Nephron progenitor cell (in vitro differentiated cells): ENCODE results near the gene C1orf185.

ENCODE experiments used
- DNase-seq: peaks from one replicate; pipeline ENCODE4 v3.0.0; 2021
- H3K27ac Mint-ChIP-seq: 2 replicates; pipeline ENCODE4 v1.8.0; 2021; ENCODE audit warnings: mild to moderate bottlenecking, moderate library complexity, mixed read lengths
- H3K27me3 Mint-ChIP-seq: 2 replicates; pipeline ENCODE4 v1.8.0; 2021; ENCODE audit warnings: mild to moderate bottlenecking, low read depth, mixed read lengths; ENCODE audit not compliant: poor library complexity
- H3K36me3 Mint-ChIP-seq: 2 replicates; pipeline ENCODE4 v1.8.0; 2021; ENCODE audit warnings: low read depth, mixed read lengths
- H3K4me1 Mint-ChIP-seq: 2 replicates; pipeline ENCODE4 v1.8.0; 2021; ENCODE audit warnings: mixed read lengths
- H3K4me3 Mint-ChIP-seq: 2 replicates; pipeline ENCODE4 v1.8.0; 2021; ENCODE audit warnings: mild to moderate bottlenecking, moderate library complexity, mixed read lengths
- H3K9me3 Mint-ChIP-seq: 2 replicates; pipeline ENCODE4 v1.8.0; 2021; ENCODE audit warnings: mild to moderate bottlenecking, moderate library complexity, mixed read lengths
- CTCF ChIP-seq: fragments of 200-600 bp; sonication (generic); IDR thresholded peaks from 2 replicates; pipeline ENCODE4 v1.5.0; 2021; ENCODE audit warnings: antibody characterized with exemption

Gene C1orf185

GRCh38 chr1:51088474-51088873 lies 13.6 kb upstream of the C1orf185 start:
- Mint-ChIP-seq H3K4me1 (no peaks in the 10 kb centered on the region), H3K9me3 (peaks cover 11% of the 10 kb centered on the region), H3K4me3 (no peak overlapping the region), H3K27ac (no peak overlapping the region), H3K36me3 (no peaks in the 10 kb centered on the region), H3K27me3 (peaks cover 18% of the 10 kb centered on the region)
- DNase-seq, result no peak
- TF ChIP-seq CTCF, result no peak

GRCh38 chr1:51093581-51093980 lies 8.4 kb upstream of the C1orf185 start:
- TF ChIP-seq CTCF, result no peak
- no peaks in the 10 kb centered on the region for H3K4me1 Mint-ChIP-seq
- peaks cover 17% of the 10 kb centered on the region for H3K9me3 Mint-ChIP-seq
- no peak for DNase-seq
- no peak overlapping the region for H3K27ac Mint-ChIP-seq
- no peaks in the 10 kb centered on the region for H3K36me3 Mint-ChIP-seq
- H3K4me3 Mint-ChIP-seq, result no peak overlapping the region
- H3K27me3 Mint-ChIP-seq, result peaks cover 8% of the 10 kb centered on the region

GRCh38 chr1:51097171-51097570 lies 4.9 kb upstream of the C1orf185 start:
- Mint-ChIP-seq H3K27me3 (peaks cover 9% of the 10 kb centered on the region), H3K4me1 (no peaks in the 10 kb centered on the region), H3K4me3 (no peak overlapping the region), H3K36me3 (no peaks in the 10 kb centered on the region), H3K27ac (no peak overlapping the region), H3K9me3 (peaks cover 6% of the 10 kb centered on the region)
- no peak for TF ChIP-seq CTCF
- DNase-seq, result no peak

- H3K4me1 Mint-ChIP-seq, result no peaks in the 10 kb centered on the region
- H3K4me3 Mint-ChIP-seq, result no peak overlapping the region
- H3K9me3 Mint-ChIP-seq, result peaks cover 6% of the 10 kb centered on the region
Observed at GRCh38 chr1:51100264-51100880, 1.7 kb upstream of the C1orf185 start.

GRCh38 chr1:51114137-51114536 lies 12.1 kb downstream of the C1orf185 start:
- H3K9me3 Mint-ChIP-seq, result no peaks in the 10 kb centered on the region
- no peak overlapping the region for H3K4me3 Mint-ChIP-seq
- no peak for DNase-seq
- peaks cover 4% of the 10 kb centered on the region for H3K27me3 Mint-ChIP-seq
- no peaks in the 10 kb centered on the region for H3K36me3 Mint-ChIP-seq
- no peak for TF ChIP-seq CTCF
- H3K4me1 Mint-ChIP-seq, result no peaks in the 10 kb centered on the region
- no peak overlapping the region for H3K27ac Mint-ChIP-seq

More at GRCh38 chr1:51100264-51100880, 1.7 kb upstream of the C1orf185 start:
- no peak overlapping the region for H3K27ac Mint-ChIP-seq
- H3K36me3 Mint-ChIP-seq, result no peaks in the 10 kb centered on the region
- H3K27me3 Mint-ChIP-seq, result peaks cover 8% of the 10 kb centered on the region
- no peak for TF ChIP-seq CTCF
- no peak for DNase-seq

- H3K36me3 Mint-ChIP-seq, result no peaks in the 10 kb centered on the region
- H3K9me3 Mint-ChIP-seq, result no peaks in the 10 kb centered on the region
- DNase-seq, result no peak
- TF ChIP-seq CTCF, result no peak
- no peaks in the 10 kb centered on the region for H3K4me1 Mint-ChIP-seq
- no peak overlapping the region for H3K27ac Mint-ChIP-seq
- H3K27me3 Mint-ChIP-seq, result peaks cover 4% of the 10 kb centered on the region
- H3K4me3 Mint-ChIP-seq, result no peak overlapping the region
Observed at GRCh38 chr1:51115714-51116404, 13.8 kb downstream of the C1orf185 start.
